Erythroblast (primary cell): ENCODE results near the gene GDAP2.
"Not testable (repeated sequence)": the region's sequence is repeated elsewhere in the genome, so short reads cannot be mapped to it uniquely, and the experiment has no call there.

Experiments
- DNase-seq, 2 experiments: peaks; one replicate each; lab custom pipeline; 2025; lab: John Stamatoyannopoulos, UW
- GATA1 ChIP-seq: IDR thresholded peaks from 2 replicates; pipeline ENCODE4 v1.6.1; 2011; ENCODE audit warnings: low read depth, mild to moderate bottlenecking, control low read depth, low read length, moderate library complexity
- POLR2A ChIP-seq: IDR thresholded peaks from 2 replicates; pipeline ENCODE4 v1.6.1; 2011; ENCODE audit warnings: mild to moderate bottlenecking, low read length

The GDAP2 gene

DNA sequence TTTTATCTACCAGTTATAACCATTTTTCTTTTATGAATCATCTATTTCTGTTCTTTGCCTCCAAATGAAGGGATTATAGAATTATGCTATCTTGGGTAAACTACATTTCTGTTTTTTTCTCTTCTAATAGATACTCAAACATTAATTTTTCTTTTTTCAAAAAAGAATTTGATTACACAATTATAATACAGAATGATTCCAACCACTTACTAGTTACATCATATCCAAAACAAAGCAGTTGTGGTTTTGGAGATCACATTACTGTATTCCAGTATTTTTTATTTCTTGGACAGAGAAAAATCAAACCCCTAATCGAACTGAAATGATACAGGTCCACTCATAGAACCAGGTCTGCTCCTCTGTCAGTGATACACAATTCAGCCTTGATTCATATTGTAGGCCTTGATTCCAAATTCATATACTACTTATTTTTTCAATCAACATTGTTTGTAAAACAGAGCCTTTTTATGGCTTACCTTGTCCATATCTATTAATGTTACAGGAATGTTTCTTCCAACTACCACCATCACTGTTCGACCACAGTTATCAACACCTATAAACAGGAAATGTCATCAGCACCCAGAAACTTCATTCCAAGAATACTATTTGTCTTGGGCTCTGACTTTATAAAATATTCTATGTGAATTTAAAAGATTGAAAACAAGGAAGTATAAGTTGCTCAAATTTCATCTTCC, 43.2 kb downstream of the GDAP2 start:
- no peak for DNase-seq
- TF ChIP-seq GATA1 (no peak), POLR2A (no peak)

DNA sequence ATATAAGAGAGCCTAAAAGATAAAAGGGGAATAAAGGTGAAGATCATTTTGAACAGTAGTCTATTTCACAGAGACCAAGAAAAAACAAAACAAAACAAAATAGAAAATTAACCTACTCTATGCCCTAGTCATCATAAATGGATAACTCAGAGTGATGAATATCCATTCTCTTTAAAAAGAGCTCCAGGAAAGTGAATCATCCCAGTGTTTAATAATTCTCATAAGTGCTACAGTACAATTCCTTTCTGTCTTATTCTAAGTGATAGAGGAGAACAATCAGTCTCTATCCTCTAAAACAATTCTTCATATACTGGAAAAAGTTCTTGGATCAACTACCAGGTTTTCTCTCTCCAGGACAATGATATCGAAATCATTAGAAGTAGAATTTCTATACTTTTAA, 45.8 kb downstream of the GDAP2 start:
- DNase-seq, result no peak
- TF ChIP-seq POLR2A, result no peak
- no peak for TF ChIP-seq GATA1

DNA sequence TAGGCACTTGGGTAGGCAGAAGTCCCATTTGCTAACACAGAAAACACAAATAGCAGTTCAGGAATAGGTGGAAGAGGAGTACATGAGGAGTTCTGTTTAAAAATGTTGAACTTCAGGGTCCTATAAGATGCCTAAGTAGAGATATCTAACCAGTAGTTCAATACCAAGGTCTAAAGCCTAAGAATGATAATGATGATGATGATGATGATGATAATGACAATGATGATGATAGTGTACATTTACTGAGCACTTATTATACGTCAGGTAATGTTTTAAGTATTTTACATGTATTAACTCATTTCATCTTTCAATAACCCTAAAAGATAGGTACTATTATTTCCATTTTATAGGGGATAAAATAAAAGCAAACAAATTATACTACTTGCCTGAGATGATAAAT, 50.1 kb downstream of the GDAP2 start:
- DNase-seq, result no peak
- no peak for TF ChIP-seq GATA1
- no peak for TF ChIP-seq POLR2A

DNA sequence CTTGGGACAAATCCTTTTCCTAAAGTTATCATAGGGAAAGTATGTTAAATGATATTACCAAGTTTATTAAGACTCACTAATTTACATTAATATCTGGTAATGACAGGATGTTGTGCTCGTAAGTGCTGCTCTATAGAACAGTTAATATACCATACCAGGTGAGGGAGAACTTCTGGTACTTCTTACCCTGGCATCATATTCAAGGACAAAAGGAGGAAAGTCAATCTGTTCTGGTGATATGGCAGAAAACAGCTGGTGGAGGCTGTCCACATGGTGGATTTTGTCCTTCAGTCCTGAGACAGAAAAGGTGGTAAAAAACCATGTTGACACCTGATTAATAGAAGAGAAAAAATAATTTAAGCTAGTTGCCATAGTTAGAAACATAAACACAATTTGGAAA, 51.6 kb downstream of the GDAP2 start:
- no peak for TF ChIP-seq GATA1
- no peak for DNase-seq

DNA sequence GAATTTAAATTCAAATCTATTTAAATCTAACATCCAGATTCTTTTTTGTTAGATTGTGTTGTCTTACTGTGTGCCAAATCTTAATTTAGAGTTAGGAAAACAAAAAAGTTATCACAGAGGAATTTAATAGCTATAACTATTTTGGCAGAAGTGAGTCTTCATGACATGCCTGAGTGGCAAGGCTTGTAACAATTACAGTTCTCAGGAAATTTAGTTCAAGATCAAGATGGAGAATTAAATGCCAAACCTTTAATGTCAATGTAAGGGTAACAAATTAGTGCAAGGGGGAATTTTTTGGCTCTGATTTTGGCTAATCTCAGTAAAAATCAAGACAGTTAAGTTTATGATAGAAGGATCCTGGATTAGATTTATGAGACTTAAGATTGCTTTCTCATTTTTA, 58.4 kb downstream of the GDAP2 start:
- TF ChIP-seq GATA1 (no peak), POLR2A (no peak)
- no peak for DNase-seq

DNA sequence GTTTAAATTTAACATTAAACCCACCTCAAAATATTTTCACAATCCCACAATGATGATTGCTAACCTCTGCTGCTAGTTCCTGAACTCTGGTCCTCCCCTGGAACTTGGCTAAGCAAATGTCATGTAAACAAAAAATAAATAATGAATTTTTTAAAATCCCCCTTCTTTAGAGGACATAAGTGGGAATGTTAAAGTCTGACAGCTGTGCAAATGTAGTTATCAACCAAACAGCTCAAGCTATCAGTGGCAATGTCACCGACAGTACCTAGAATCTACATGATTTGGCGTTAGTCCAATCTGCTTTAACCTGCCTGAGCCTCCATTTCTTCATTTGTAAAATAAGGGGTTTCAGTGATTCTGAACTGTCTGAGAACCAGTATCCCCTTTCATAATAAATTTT, 67.7 kb downstream of the GDAP2 start:
- no peak for TF ChIP-seq POLR2A
- TF ChIP-seq GATA1, result no peak
- DNase-seq, result peak in 1 of 2 experiments; percentile 3

DNA sequence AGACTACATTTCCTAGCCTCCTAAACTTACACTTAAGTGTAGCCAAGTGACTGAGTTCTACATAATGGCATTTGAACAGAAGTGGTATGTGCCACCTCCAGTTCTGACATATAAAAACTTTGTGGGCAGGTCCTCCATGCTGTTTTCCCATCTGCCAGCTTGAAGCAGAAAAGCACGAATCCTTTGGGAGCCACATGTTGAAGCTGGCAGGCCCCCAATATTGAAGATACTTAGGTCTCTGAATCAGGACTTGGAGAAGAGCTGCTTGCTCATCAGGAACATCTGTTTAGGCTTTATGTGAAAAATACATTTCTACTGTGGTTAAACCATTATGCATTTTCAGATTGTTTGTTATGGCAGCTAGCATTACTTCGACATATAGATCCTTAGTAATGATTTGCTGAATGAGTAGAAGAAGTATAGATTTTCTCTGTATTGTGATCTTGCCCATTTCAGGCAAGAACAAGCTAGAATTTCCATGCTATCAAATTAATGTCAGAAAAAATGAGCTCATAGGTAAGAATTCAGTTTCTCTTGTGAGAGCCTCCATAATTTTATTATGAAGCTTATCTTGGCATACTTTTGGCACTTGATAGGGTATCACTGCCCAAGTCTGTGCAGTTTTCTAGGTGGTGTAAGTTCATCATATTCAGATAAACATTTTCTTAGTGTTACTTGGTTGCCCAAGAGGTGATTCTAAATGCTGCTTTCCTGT, 68.4 kb downstream of the GDAP2 start:
- TF ChIP-seq POLR2A (no peak), GATA1 (no peak)

DNA sequence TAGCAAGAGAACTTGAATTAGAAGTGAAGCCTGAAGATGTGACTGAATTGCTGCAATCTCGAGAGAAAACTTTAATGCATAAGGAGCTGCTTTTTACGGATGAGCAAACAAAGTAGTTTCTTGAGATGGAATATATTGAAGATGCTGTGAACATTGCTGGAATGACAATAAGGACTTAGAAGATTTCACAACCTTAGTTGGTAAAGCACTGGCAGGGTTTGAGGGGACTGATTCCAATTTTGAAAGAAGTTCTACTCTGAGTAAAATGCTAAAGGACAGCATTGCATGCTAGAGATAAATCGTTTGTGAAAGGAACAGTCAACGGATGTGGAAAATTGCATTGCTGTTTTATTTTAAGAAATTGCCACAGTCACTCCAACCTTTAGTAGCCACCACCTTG, 69.5 kb downstream of the GDAP2 start:
- DNase-seq, result no peak
- TF ChIP-seq POLR2A, result no peak
- no peak for TF ChIP-seq GATA1

More for the DNA sequence above, 68.4 kb downstream of the GDAP2 start:
- DNase-seq, result no peak

DNA sequence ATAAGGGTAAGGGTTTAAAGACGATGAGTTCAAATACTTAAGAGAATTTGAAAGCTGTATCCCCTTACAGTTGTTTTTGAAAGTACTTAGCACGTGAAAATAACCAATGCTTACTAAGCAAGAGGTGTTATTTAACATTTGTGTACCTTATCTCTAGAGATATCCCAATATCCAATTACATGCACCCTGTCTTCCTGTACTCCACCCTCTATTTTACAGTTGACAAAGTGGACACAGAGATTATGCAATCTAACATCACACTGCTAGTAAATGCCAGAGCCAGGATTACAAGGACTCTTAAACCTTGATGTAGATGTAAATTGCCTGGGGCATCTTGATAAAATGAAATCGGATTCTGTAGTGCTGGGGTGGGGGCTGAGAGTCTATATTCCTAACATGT, 72.0 kb downstream of the GDAP2 start:
- no peak for TF ChIP-seq POLR2A
- no peak for TF ChIP-seq GATA1
- peak; percentile 15 to 68 for DNase-seq

DNA sequence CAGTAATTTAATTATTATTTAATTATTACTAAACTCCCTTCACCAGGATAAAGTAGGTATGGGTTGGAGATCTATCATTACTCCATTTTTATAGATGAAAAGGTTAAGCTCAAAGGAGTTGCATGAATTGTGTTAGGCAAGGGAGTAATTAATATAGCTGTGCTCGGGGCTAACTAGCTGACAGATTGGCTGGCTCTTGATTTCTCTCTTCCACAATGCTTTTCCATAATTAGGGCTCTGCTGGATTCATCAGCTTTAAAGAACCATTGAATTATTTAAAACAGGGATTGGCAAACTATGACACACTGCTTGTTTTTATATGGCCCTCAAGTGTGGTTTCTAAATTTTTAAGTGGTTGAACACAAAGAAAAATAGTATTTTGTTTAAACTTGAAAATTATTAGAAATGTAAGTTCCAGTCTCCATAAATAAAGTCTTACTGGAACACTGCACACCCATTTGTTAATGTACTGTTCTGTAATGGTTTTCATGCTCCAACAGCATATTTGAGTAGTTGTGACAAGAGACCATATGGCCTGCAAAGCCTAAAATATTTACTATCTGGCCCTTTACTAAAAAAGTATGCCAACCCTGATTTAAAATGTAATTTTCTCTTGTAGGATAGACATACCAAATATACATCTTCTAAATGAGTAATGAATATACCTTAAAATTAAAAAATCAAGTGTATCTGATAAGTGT, 76.4 kb downstream of the GDAP2 start:
- no peak for TF ChIP-seq GATA1
- TF ChIP-seq POLR2A, result no peak
- DNase-seq, result no peak

DNA sequence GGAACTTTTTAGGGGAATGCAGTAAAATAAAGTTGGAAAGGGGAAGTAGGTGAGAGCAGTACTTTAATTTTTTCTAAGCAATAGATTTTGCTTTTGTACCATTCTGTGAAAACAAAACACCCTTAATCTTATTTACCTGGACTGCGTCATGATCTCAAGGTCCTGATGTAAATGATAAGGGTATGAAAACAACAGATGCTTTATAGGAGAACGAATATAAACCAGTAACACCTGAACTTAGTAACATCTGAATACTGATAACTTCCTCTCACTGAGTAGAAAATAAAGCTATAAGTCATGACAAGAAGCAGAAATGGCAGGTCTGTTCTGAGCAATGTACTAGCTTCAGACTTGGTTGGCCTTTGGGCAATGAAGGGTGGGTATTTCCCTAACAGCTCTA, 77.7 kb downstream of the GDAP2 start:
- TF ChIP-seq POLR2A (no peak), GATA1 (no peak)
- DNase-seq, result no peak

DNA sequence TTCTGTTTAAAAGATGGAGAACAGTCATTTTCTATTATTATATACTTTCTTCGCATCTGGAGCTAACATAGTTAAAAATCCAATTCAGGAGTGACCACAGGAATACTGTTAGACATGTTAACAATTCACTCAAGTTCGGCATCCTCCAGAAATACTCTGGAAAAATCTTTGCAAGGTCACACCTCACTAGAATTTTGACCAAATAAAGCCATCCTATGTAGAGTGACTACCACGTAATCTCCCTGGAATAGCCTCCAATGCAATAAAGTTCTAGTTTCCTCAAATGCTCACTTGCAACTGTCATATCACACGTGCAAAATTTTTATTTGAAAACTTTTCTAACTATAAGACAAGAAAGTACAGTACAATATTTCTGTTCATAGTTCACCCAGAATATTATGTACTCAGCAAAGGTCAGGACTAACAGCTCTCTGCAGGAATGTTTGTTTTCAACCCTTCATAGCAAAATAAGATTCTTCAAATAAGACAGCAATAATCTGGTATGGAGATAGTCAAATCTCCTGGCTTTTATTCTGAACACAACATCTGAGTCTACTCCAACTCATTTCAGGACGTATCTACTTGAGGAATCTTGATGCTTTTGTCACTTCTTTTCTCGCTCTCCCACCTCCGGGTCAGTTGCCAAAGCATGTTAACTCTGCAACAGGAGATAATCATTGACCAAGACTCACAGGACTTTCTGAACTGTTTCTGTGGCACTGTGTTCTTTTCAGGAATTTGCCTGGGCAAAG, 82.6 kb downstream of the GDAP2 start:
- DNase-seq, result no peak
- no peak for TF ChIP-seq POLR2A
- TF ChIP-seq GATA1, result no peak

DNA sequence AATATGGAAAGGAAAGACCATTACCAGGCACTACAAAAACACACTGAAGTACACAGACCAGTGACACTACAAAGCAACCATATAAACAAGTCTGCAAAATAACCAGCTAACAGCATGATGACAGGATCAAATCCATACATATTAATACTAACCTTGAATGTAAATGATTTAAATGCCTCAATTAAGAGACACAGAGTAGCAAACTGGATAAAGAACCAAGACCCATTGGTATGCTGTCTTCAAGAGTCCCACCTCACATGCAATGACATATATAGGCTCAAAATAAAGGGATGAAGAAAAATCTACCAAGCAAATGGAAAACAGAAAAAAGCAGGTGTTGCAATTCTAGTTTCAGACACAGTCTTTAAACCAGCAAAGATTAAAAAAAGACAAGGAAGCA, 84.9 kb downstream of the GDAP2 start:
- DNase-seq, result not testable (repeated sequence)

DNA sequence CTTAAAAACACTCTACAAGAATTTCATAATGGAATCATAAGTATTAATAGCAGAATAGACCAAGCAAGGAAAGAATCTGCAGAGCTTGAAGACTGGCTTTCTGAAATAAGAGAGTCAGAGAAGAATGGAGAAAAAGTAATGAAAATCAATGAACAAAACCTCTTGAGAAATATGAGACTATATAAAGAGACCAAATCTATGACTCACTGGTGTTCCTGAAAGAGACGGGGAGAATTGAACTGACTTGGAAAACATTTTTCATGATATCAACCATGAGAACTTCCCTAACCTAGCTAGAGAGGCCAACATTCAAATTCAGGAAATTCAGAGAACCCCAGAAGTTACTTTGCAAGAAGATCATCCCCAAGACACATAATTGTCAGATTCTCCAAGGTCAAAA, 85.6 kb downstream of the GDAP2 start:
- no peak for TF ChIP-seq POLR2A
- no peak for TF ChIP-seq GATA1
- no peak for DNase-seq
